Lower lobe of right lung (tissue), 2 donors: ENCODE measurements around the gene TM9SF4. TPM values are rescaled to one million over a fixed set of nuclear protein-coding genes. Genes with fewer than 3 reads are reported as not detected.

Source experiments
- ATAC-seq, 2 donors: fragments of 200-7000 bp; cut with Tn5 transposase; one replicate each; pipeline ENCODE4 v1.9.1; 2020 to 2022; ENCODE audit warnings: mild to moderate bottlenecking in 2 of 2, moderate library complexity in 2 of 2
- DNase-seq: peaks from one replicate; pipeline ENCODE4 v3.0.0-alpha.2; 2020
- H3K27ac ChIP-seq: fragments of 200-600 bp; one replicate; pipeline ENCODE4 v1.8.0; 2022
- H3K27me3 ChIP-seq: fragments of 200-600 bp; one replicate; pipeline ENCODE4 v1.8.0; 2022; ENCODE audit warnings: low read depth
- H3K36me3 ChIP-seq: fragments of 200-600 bp; one replicate; pipeline ENCODE4 v1.8.0; 2022; ENCODE audit warnings: mild to moderate bottlenecking
- H3K4me1 ChIP-seq: fragments of 200-600 bp; one replicate; pipeline ENCODE4 v1.8.0; 2022
- H3K4me3 ChIP-seq: fragments of 200-600 bp; one replicate; pipeline ENCODE4 v1.8.0; 2022; ENCODE audit warnings: mild to moderate bottlenecking
- H3K9me3 ChIP-seq: fragments of 200-600 bp; one replicate; pipeline ENCODE4 v1.8.0; 2022
- CTCF ChIP-seq: fragments of 200-600 bp; IDR thresholded peaks from one replicate; pipeline ENCODE4 v1.8.0; 2022; ENCODE audit warnings: antibody characterized with exemption, mild to moderate bottlenecking
- intact Hi-C: fragments of 100-400 bp; cut with DNase I; formaldehyde crosslinking; loops from one replicate; pipeline ENCODE4 v1.11.0; 2022
- total RNA-seq: library from RNA; stranded (reverse); fragmentation: NEBNext Ultra II Directional; extraction: Animal tissue kit (Norgen Biotek cat#: 25700); gene quantifications from one replicate; pipeline ENCODE4 v1.2.1, GENCODE V29; 2021
- donor health status: DM: no; HTN: yes; CAD: no; lungs with severe emphysema.

Gene TM9SF4
- total RNA-seq, 1 donor from 2014 or later, result 49.7 TPM

GRCh38 chr20:32089637-32090362 lies 19.7 kb upstream of the TM9SF4 start:
- intact Hi-C loops, result no loop called here
- ATAC-seq, result no peak
- no peak overlapping the region for H3K4me3 ChIP-seq

GRCh38 chr20:32091888-32092346 lies 17.6 kb upstream of the TM9SF4 start:
- no peak overlapping the region for H3K4me3 ChIP-seq
- peak; percentile 93 for TF ChIP-seq CTCF
- peaks cover 15% of the 10 kb centered on the region for H3K36me3 ChIP-seq
- peak; percentile 84 to 85 for ATAC-seq
- no peaks in the 10 kb centered on the region for H3K27me3 ChIP-seq
- no peaks in the 10 kb centered on the region for H3K9me3 ChIP-seq
- no peak overlapping the region for H3K27ac ChIP-seq
- DNase-seq, result peak; percentile 84
- intact Hi-C loops, result no loop called here
- no peaks in the 10 kb centered on the region for H3K4me1 ChIP-seq

More at GRCh38 chr20:32089637-32090362, 19.7 kb upstream of the TM9SF4 start:
- Histone ChIP-seq H3K27me3 (no peaks in the 10 kb centered on the region), H3K36me3 (peaks cover 15% of the 10 kb centered on the region), H3K27ac (no peak overlapping the region), H3K4me1 (no peaks in the 10 kb centered on the region), H3K9me3 (no peaks in the 10 kb centered on the region)
- DNase-seq, result no peak
- TF ChIP-seq CTCF, result no peak

GRCh38 chr20:32098786-32099185 lies 10.7 kb upstream of the TM9SF4 start:
- Histone ChIP-seq H3K27ac (no peak overlapping the region), H3K4me1 (no peaks in the 10 kb centered on the region), H3K27me3 (no peaks in the 10 kb centered on the region), H3K4me3 (no peak overlapping the region), H3K36me3 (peaks cover 23% of the 10 kb centered on the region), H3K9me3 (no peaks in the 10 kb centered on the region)
- TF ChIP-seq CTCF, result no peak
- no peak for ATAC-seq
- intact Hi-C loops, result no loop called here
- no peak for DNase-seq

GRCh38 chr20:32108814-32109391 lies 611 bp upstream of the TM9SF4 start:
- Histone ChIP-seq H3K9me3 (no peaks in the 10 kb centered on the region), H3K36me3 (no peaks in the 10 kb centered on the region), H3K4me3 (peak overlapping the region; percentile 97), H3K27me3 (no peaks in the 10 kb centered on the region), H3K4me1 (peaks cover 39% of the 10 kb centered on the region), H3K27ac (peak overlapping the region; percentile 97)
- TF ChIP-seq CTCF, result no peak
- ATAC-seq, result no peak
- intact Hi-C loops, result no loop called here
- DNase-seq, result no peak

GRCh38 chr20:32110173-32110704 lies 725 bp downstream of the TM9SF4 start:
- Histone ChIP-seq H3K4me1 (peaks cover 44% of the 10 kb centered on the region), H3K27ac (peak overlapping the region; percentile 97), H3K4me3 (peak overlapping the region; percentile 97), H3K27me3 (no peaks in the 10 kb centered on the region), H3K9me3 (no peaks in the 10 kb centered on the region), H3K36me3 (no peaks in the 10 kb centered on the region)
- no peak for TF ChIP-seq CTCF
- no peak for DNase-seq
- ATAC-seq, result no peak
- intact Hi-C loops, result no loop called here
